HepG2 (cell line): ENCODE results near the gene DLAT. TPM values are rescaled to one million over a fixed set of nuclear protein-coding genes. Genes with fewer than 3 reads are reported as not detected.

ENCODE experiments used
- EP300 ChIP-seq, 3 experiments: sonication (generic) in 1 of 3; formaldehyde crosslinking in 1 of 3; IDR thresholded peaks; 2 replicates each; pipeline versions ENCODE4 v1.5.1 to v1.6.1; 2011 to 2020; ENCODE audit warnings: low read depth in 2 of 3, low read length in 2 of 3, borderline replicate concordance in 1 of 3, improper control_type of control experiment in 1 of 3, mild to moderate bottlenecking in 1 of 3, missing genetic modification reagents in 1 of 3, moderate library complexity in 1 of 3
- FOXJ3 ChIP-seq: sonication (generic); formaldehyde crosslinking; IDR thresholded peaks from 2 replicates; pipeline ENCODE4 v1.4.0; 2020; ENCODE audit warnings: missing genetic modification reagents, mild to moderate bottlenecking, borderline replicate concordance
- GTF2F1 ChIP-seq: fragments of 150-350 bp; IDR thresholded peaks from 2 replicates; pipeline ENCODE4 v1.6.1; 2014; ENCODE audit warnings: low read length
- KLF16 ChIP-seq, 2 experiments: sonication (generic) in 1 of 2; formaldehyde crosslinking in 1 of 2; IDR thresholded peaks; 2 replicates each; pipeline versions ENCODE4 v1.6.1 to v1.8.0; 2016 to 2023; ENCODE audit warnings: missing genetic modification reagents in 2 of 2, missing compliant biosample characterization in 1 of 2
- PAF1 ChIP-seq: IDR thresholded peaks from 2 replicates; pipeline ENCODE4 v1.6.1; 2016; ENCODE audit warnings: missing genetic modification reagents, missing compliant biosample characterization
- PATZ1 ChIP-seq: sonication (generic); formaldehyde crosslinking; IDR thresholded peaks from 2 replicates; pipeline ENCODE4 v1.4.0; 2020; ENCODE audit warnings: missing genetic modification reagents
- PRMT3 ChIP-seq: sonication (generic); formaldehyde crosslinking; IDR thresholded peaks from 2 replicates; pipeline ENCODE4 v1.8.1; 2022; ENCODE audit warnings: low read depth, mild to moderate bottlenecking, moderate library complexity, missing genetic modification reagents, borderline replicate concordance
- SIN3A ChIP-seq: IDR thresholded peaks from 2 replicates; pipeline ENCODE4 v1.6.1; 2011; ENCODE audit warnings: low read depth, mild to moderate bottlenecking, control low read depth, low read length, borderline replicate concordance
- SNAPC4 ChIP-seq: sonication (generic); formaldehyde crosslinking; IDR thresholded peaks from 2 replicates; pipeline ENCODE4 v1.4.0; 2020; ENCODE audit warnings: mild to moderate bottlenecking, missing genetic modification reagents
- TBL1XR1 ChIP-seq: fragments of 150-350 bp; IDR thresholded peaks from 2 replicates; pipeline ENCODE4 v1.6.1; 2014; ENCODE audit warnings: borderline replicate concordance, low read length; ENCODE audit not compliant: partially characterized antibody
- TCF7 ChIP-seq: sonication (generic); IDR thresholded peaks from 2 replicates; pipeline ENCODE4 v1.6.1; 2016; ENCODE audit warnings: antibody characterized with exemption, low read depth
- ZNF761 ChIP-seq: sonication (generic); formaldehyde crosslinking; conservative IDR thresholded peaks from 2 replicates; pipeline ENCODE4 v1.4.0; 2020; ENCODE audit warnings: mild to moderate bottlenecking, missing genetic modification reagents
- polyA plus RNA-seq, 8 experiments: library from polyadenylated mRNA; depleted of rRNA in 3 of 8; stranded (reverse) in 7 of 8; unstranded in 1 of 8; fragments of >200 nt; fragmentation: Illumina TruSeq in 4 of 8; extraction: Trizol in 4 of 8; gene quantifications; 2 replicates each; pipeline versions ENCODE4 v1.2.1 to v1.2.3, GENCODE V29; 2011 to 2016; ENCODE audit warnings: low read depth in 4 of 8, missing spikeins in 1 of 8, mixed read lengths in 1 of 8; ENCODE audit not compliant: insufficient read depth in 1 of 8
- total RNA-seq, 5 experiments: library from RNA; depleted of rRNA; stranded (reverse); fragments of >200 nt; fragmentation: Illumina TruSeq; extraction: Trizol; gene quantifications; 2 replicates each; pipeline ENCODE4 v1.2.3, GENCODE V29; 2016; ENCODE audit warnings: low read depth in 1 of 5
- TF ChIP-seq, protein P1 (sequence below): sonication (generic); formaldehyde crosslinking; IDR thresholded peaks from 2 replicates; pipeline ENCODE4; 2020; ENCODE audit warnings: missing genetic modification reagents, mild to moderate bottlenecking, borderline replicate concordance
- TF ChIP-seq, protein P2 (sequence below): sonication (generic); formaldehyde crosslinking; IDR thresholded peaks from 2 replicates; pipeline ENCODE4 v1.5.0; 2020; ENCODE audit warnings: mild to moderate bottlenecking, missing genetic modification reagents

The DLAT gene
- total and polyA plus RNA-seq, 2 of the 13 experiments (the other 11 are each of a cell fraction or from before 2014, with no cell fraction given): 26.4 to 62.2 TPM

GRCh38 chr11:111983187-111983986 lies 41.8 kb upstream of the DLAT start (continued):
- TF ChIP-seq EP300 (IDR thresholded peaks at IDR 0.05; ENCODE audit: low read depth in 2 of 2, low read length in 2 of 2): 0 out of 4 replicates have a peak, but pooled peaks of 1 of the 2 experiments have one; percentile 22
- no peak for TF ChIP-seq EP300 (CRISPR knock-in tag; IDR thresholded peaks at IDR 0.05; ENCODE audit: borderline replicate concordance)
- TF ChIP-seq PRMT3 (CRISPR knock-in tag): no peak
- peak; percentile 53; the same call in 1 of the 2 replicates for TF ChIP-seq SNAPC4 (CRISPR knock-in tag)
- TF ChIP-seq, protein P1, sequence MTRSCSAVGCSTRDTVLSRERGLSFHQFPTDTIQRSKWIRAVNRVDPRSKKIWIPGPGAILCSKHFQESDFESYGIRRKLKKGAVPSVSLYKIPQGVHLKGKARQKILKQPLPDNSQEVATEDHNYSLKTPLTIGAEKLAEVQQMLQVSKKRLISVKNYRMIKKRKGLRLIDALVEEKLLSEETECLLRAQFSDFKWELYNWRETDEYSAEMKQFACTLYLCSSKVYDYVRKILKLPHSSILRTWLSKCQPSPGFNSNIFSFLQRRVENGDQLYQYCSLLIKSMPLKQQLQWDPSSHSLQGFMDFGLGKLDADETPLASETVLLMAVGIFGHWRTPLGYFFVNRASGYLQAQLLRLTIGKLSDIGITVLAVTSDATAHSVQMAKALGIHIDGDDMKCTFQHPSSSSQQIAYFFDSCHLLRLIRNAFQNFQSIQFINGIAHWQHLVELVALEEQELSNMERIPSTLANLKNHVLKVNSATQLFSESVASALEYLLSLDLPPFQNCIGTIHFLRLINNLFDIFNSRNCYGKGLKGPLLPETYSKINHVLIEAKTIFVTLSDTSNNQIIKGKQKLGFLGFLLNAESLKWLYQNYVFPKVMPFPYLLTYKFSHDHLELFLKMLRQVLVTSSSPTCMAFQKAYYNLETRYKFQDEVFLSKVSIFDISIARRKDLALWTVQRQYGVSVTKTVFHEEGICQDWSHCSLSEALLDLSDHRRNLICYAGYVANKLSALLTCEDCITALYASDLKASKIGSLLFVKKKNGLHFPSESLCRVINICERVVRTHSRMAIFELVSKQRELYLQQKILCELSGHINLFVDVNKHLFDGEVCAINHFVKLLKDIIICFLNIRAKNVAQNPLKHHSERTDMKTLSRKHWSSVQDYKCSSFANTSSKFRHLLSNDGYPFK: no peak
- TF ChIP-seq, protein P2, sequence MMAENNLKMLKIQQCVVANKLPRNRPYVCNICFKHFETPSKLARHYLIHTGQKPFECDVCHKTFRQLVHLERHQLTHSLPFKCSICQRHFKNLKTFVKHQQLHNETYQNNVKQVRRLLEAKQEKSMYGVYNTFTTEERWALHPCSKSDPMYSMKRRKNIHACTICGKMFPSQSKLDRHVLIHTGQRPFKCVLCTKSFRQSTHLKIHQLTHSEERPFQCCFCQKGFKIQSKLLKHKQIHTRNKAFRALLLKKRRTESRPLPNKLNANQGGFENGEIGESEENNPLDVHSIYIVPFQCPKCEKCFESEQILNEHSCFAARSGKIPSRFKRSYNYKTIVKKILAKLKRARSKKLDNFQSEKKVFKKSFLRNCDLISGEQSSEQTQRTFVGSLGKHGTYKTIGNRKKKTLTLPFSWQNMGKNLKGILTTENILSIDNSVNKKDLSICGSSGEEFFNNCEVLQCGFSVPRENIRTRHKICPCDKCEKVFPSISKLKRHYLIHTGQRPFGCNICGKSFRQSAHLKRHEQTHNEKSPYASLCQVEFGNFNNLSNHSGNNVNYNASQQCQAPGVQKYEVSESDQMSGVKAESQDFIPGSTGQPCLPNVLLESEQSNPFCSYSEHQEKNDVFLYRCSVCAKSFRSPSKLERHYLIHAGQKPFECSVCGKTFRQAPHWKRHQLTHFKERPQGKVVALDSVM (CRISPR knock-in tag): no peak
- no peak for TF ChIP-seq GTF2F1
- no peak for TF ChIP-seq SIN3A
- no peak for TF ChIP-seq TCF7
- peak; percentile 22; the same call in 1 of the 2 replicates for TF ChIP-seq FOXJ3 (CRISPR knock-in tag)
- TF ChIP-seq TBL1XR1: no peak
- TF ChIP-seq PATZ1 (CRISPR knock-in tag): peak; percentile 14; the same call in 1 of the 2 replicates
- TF ChIP-seq KLF16 (CRISPR knock-in tag; IDR thresholded peaks at IDR 0.05): peak in 1 of 2 experiments; percentile 27; a peak in 1 of 4 replicates
- no peak for TF ChIP-seq ZNF761 (CRISPR knock-in tag)
- no peak for TF ChIP-seq PAF1
